ENCODE measurements around the gene TRMT6. TPM values are rescaled to one million over a fixed set of nuclear protein-coding genes. Genes with fewer than 3 reads are reported as not detected.

The TRMT6 gene
- total RNA-seq, 4 donors from 2014 or later = 7.7 to 13.0 (median 9.5) TPM

DNA sequence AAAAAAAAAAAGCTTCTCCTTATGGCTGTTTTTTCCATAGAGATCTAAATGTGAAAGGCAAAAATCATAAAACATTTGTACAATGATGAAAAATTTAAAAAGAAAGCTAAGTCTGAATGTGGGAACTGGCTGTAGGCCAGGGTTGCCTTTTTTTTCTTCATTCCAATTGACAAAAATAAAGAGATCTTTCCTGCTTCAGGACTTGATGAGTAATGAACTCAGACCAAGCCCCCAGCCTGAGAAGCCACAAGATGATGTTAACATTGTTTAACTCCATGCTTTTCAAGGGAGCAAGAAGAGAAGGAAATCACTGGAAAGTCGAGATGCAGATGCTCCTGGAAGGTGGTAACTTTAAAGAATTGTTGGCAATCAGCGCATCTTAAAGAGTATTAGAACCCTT, 41.4 kb downstream of the TRMT6 start:
- H3K27ac ChIP-seq = no peak overlapping the region
- no peak overlapping the region for H3K4me3 ChIP-seq
- no peaks in the 10 kb centered on the region for H3K36me3 ChIP-seq
- 70% methylated on average over 2 of the region's 2 CpGs for WGBS
- peaks cover 6% of the 10 kb centered on the region for H3K4me1 ChIP-seq
- H3K9me3 ChIP-seq = no peaks in the 10 kb centered on the region
- DNase-seq (ENCODE audit: low spot score in 2 of 2) = no peak
- TF ChIP-seq POLR2A (IDR thresholded peaks at IDR 0.05) (no peak), EP300 (IDR thresholded peaks at IDR 0.05) (no peak), POLR2AphosphoS5 (IDR thresholded peaks at IDR 0.05) (no peak)
- TF ChIP-seq, protein P1, sequence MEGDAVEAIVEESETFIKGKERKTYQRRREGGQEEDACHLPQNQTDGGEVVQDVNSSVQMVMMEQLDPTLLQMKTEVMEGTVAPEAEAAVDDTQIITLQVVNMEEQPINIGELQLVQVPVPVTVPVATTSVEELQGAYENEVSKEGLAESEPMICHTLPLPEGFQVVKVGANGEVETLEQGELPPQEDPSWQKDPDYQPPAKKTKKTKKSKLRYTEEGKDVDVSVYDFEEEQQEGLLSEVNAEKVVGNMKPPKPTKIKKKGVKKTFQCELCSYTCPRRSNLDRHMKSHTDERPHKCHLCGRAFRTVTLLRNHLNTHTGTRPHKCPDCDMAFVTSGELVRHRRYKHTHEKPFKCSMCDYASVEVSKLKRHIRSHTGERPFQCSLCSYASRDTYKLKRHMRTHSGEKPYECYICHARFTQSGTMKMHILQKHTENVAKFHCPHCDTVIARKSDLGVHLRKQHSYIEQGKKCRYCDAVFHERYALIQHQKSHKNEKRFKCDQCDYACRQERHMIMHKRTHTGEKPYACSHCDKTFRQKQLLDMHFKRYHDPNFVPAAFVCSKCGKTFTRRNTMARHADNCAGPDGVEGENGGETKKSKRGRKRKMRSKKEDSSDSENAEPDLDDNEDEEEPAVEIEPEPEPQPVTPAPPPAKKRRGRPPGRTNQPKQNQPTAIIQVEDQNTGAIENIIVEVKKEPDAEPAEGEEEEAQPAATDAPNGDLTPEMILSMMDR (IDR thresholded peaks at IDR 0.05) = no peak
- peaks cover 39% of the 10 kb centered on the region for H3K27me3 ChIP-seq

DNA sequence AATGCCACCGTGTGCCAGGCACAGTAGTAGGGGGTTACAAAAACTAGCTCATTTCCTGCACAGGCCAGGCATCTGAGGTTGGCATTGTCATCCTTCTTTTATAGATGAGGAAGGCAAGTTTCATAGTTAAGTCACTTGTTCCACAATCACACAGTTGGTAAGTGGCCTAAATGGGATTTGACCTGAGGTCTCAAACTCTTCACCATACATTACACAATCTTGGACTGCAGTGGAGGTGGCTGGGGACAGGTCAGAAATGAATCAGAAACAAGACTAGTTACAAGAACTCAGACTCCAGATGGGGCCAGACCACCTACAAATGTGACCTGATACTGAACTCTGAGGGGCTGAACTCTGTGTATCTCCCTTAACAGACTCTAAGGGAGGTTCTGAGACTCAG, 49.4 kb downstream of the TRMT6 start:
- H3K4me1 ChIP-seq = no peaks in the 10 kb centered on the region
- H3K9me3 ChIP-seq = no peaks in the 10 kb centered on the region
- H3K27ac ChIP-seq = no peak overlapping the region
- H3K4me3 ChIP-seq = no peak overlapping the region
- TF ChIP-seq, protein P1 (IDR thresholded peaks at IDR 0.05) = no peak
- TF ChIP-seq POLR2A (IDR thresholded peaks at IDR 0.05) (no peak), EP300 (IDR thresholded peaks at IDR 0.05) (no peak)
- no peak for DNase-seq (ENCODE audit: low spot score in 2 of 2)
- no peaks in the 10 kb centered on the region for H3K36me3 ChIP-seq
- H3K27me3 ChIP-seq = no peaks in the 10 kb centered on the region
- WGBS = 84% methylated on average over 1 of the region's 1 CpG

DNA sequence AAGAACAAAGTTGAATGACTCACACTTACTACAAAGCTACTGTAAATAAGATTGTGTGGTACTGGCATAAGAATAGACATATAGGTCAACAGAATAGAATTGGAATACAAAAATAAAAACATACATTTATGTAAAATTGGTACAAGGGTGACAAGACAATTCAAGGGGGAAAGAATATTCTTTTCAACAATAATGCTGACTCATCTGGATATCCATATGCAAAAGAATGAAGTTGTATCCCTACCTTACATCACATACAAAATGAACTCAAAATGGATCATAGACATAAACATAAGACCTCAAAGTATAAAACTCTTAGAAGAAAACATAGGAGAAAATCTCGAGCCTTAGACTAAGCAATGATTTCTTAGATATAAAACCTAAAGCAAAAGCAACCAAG, 50.9 kb downstream of the TRMT6 start:
- no peak for DNase-seq (ENCODE audit: low spot score in 2 of 2)
- Histone ChIP-seq H3K27me3 (no peaks in the 10 kb centered on the region), H3K4me3 (no peak overlapping the region), H3K9me3 (no peaks in the 10 kb centered on the region), H3K4me1 (no peaks in the 10 kb centered on the region), H3K27ac (no peak overlapping the region), H3K36me3 (no peaks in the 10 kb centered on the region)
- WGBS = 67% methylated on average over 1 of the region's 1 CpG
- TF ChIP-seq EP300 (IDR thresholded peaks at IDR 0.05) = no peak
- TF ChIP-seq, protein P1 (IDR thresholded peaks at IDR 0.05) = no peak
- no peak for TF ChIP-seq POLR2AphosphoS5 (IDR thresholded peaks at IDR 0.05)
- no peak for TF ChIP-seq POLR2A (IDR thresholded peaks at IDR 0.05)

DNA sequence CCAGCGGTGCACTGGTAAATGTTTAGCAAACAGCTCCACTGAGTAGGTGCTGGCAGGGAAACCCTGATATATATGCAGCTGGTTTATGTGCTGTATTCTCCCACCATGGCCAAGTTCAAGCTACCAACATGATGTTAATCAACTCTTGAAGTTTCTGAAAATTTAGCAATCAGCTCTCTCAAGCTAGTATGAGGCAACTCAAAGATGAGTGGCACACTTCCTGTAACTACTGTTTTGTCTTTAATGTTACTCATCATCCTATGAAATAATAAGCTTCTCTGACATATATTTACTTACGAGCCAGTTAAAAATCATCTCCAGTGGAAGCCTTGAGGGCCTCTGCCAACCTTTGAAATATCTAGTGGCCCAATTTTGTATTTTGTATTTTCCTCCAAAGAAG, 54.7 kb downstream of the TRMT6 start:
- no peak overlapping the region for H3K27ac ChIP-seq
- TF ChIP-seq POLR2A (IDR thresholded peaks at IDR 0.05) (no peak), POLR2AphosphoS5 (IDR thresholded peaks at IDR 0.05) (no peak), EP300 (IDR thresholded peaks at IDR 0.05) (no peak)
- TF ChIP-seq, protein P1 (IDR thresholded peaks at IDR 0.05) = no peak

DNA sequence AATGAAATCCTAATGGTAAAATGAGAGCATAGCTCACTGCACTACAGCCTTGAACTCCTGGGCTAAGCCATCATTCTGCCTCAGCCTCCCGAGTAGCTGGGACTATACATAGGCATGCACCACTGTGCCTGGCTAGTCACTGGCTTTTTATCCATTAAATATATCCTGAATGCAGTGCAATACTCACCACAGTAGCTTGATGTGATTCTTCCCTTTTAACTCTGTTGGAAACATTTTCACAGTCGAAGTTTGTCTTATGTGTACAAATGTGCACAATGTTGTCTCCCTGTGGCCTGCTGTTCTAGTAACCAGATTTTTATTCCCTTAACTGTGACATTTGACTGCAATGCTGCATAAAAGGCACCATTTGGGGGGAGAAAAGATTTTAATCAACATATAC, 56.7 kb downstream of the TRMT6 start:
- no peak overlapping the region for H3K27ac ChIP-seq
- no peaks in the 10 kb centered on the region for H3K36me3 ChIP-seq
- 88% methylated on average over 2 of the region's 2 CpGs for WGBS
- no peak overlapping the region for H3K4me3 ChIP-seq
- no peaks in the 10 kb centered on the region for H3K9me3 ChIP-seq
- no peak for DNase-seq (ENCODE audit: low spot score in 2 of 2)
- TF ChIP-seq, protein P1 (IDR thresholded peaks at IDR 0.05) = no peak
- TF ChIP-seq POLR2AphosphoS5 (IDR thresholded peaks at IDR 0.05) (no peak), EP300 (IDR thresholded peaks at IDR 0.05) (no peak), POLR2A (IDR thresholded peaks at IDR 0.05) (no peak)
- no peaks in the 10 kb centered on the region for H3K4me1 ChIP-seq
- H3K27me3 ChIP-seq = no peaks in the 10 kb centered on the region

More for the DNA sequence above, 54.7 kb downstream of the TRMT6 start:
- no peaks in the 10 kb centered on the region for H3K36me3 ChIP-seq
- no peaks in the 10 kb centered on the region for H3K4me1 ChIP-seq
- H3K4me3 ChIP-seq = no peak overlapping the region
- H3K27me3 ChIP-seq = no peaks in the 10 kb centered on the region
- WGBS = 94% methylated on average over 2 of the region's 2 CpGs
- DNase-seq (ENCODE audit: low spot score in 2 of 2) = no peak
- H3K9me3 ChIP-seq = no peaks in the 10 kb centered on the region
